Ishikawa (cell line): ENCODE data around the gene ABR.

ENCODE experiments used
- CEBPB ChIP-seq: IDR thresholded peaks from 2 replicates; pipeline ENCODE4 v1.6.1; 2012
- CREB1 ChIP-seq: IDR thresholded peaks from 2 replicates; pipeline ENCODE4 v1.6.1; 2012; ENCODE audit warnings: low read depth
- EP300 ChIP-seq: IDR thresholded peaks from 2 replicates; pipeline ENCODE4 v1.6.1; 2012; ENCODE audit warnings: borderline replicate concordance
- FOXM1 ChIP-seq: IDR thresholded peaks from 2 replicates; pipeline ENCODE4 v1.6.1; 2012; ENCODE audit warnings: low read depth, borderline replicate concordance
- NFIC ChIP-seq: IDR thresholded peaks from 2 replicates; pipeline ENCODE4 v1.6.1; 2012
- RAD21 ChIP-seq: IDR thresholded peaks from 2 replicates; pipeline ENCODE4 v1.6.1; 2012; ENCODE audit warnings: low read depth
- TAF1 ChIP-seq: IDR thresholded peaks from 2 replicates; pipeline ENCODE4 v1.6.1; 2012; ENCODE audit warnings: low read depth, mild to moderate bottlenecking
- TEAD4 ChIP-seq: IDR thresholded peaks from 2 replicates; pipeline ENCODE4 v1.6.1; 2012
- USF1 ChIP-seq: IDR thresholded peaks from 2 replicates; pipeline ENCODE4 v1.6.1; 2012

GRCh38 chr17:1082579-1082978, 97.2 kb downstream of the ABR start:
- TF ChIP-seq NFIC (no peak), EP300 (no peak), CREB1 (no peak), USF1 (no peak), CEBPB (no peak), TEAD4 (no peak), TAF1 (no peak), RAD21 (no peak), FOXM1 (no peak)
